Stimulated activated CD8-positive, alpha-beta memory T cell treated with anti-CD3 and anti-CD28 coated beads, Interleukin-12 subunit alpha, Interleukin-12 subunit beta, amount 100 ng/mL, for 4 hours (primary cell): Measurements from ENCODE around the gene MEP1A.
"Not testable (repeated sequence)": the region's sequence is repeated elsewhere in the genome, so short reads cannot be mapped to it uniquely, and the experiment has no call there.

Experiments used
- DNase-seq: peaks from one replicate; pipeline ENCODE4 v3.0.0-alpha.2; 2020; ENCODE audit warnings: low read depth

Gene MEP1A, protein sequence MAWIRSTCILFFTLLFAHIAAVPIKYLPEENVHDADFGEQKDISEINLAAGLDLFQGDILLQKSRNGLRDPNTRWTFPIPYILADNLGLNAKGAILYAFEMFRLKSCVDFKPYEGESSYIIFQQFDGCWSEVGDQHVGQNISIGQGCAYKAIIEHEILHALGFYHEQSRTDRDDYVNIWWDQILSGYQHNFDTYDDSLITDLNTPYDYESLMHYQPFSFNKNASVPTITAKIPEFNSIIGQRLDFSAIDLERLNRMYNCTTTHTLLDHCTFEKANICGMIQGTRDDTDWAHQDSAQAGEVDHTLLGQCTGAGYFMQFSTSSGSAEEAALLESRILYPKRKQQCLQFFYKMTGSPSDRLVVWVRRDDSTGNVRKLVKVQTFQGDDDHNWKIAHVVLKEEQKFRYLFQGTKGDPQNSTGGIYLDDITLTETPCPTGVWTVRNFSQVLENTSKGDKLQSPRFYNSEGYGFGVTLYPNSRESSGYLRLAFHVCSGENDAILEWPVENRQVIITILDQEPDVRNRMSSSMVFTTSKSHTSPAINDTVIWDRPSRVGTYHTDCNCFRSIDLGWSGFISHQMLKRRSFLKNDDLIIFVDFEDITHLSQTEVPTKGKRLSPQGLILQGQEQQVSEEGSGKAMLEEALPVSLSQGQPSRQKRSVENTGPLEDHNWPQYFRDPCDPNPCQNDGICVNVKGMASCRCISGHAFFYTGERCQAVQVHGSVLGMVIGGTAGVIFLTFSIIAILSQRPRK

DNA sequence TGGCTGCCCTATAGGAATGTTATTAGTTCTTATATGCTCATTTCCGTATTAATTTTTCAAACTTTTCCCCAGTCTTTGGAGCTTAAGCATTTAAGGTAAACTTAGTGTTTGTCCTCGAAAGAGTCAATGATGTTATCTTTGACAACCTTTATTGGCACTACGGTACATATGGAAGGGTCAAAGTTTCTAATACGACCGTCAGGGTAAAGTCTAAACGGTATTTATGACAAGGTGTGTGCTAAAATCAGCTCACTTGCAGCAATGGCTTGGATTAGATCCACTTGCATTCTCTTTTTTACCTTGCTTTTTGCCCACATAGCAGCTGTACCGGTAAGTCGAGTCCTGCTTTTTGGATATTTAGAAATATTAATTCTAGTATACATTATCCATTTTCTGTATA, at the start of gene MEP1A:
TSS of gene MEP1A (plus strand) at position 252 of the 400 bp plus-strand sequence. CDS start at position 262, 10 bp downstream.
- DNase-seq, result no peak

DNA sequence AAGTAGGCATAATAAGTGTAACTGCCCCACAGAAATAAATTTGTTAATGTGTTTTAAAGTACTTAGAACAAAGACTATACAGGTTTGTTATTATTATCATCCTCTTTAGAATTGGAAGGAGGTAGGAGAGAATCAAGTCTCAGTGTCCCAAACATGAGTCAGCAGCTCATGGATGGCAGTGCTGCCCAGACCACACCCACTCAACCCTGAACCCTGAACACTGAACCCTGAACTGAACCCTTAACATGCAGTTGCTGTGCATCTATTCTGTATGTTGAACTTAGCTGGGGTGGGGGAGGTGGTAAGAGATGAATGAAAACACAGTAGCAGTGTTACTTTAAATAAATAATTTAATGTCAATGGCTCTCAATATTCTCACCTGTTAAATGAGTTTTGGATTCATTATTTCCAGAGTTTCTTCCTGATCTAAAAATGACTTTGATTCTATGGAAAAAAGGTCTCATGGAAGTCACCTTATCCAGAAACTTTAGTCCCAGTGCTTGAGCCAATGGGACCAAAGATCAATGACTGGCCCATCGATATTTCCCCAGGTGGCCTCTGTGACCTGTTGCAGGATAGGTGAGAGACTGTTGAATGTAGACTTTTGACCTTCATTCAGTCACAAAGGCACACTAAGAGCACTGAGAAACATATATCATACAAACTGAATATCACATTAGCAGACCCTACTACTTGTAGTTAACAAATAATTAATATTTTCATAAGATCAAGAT, 49.6 kb upstream of the MEP1A start:
- no peak for DNase-seq

DNA sequence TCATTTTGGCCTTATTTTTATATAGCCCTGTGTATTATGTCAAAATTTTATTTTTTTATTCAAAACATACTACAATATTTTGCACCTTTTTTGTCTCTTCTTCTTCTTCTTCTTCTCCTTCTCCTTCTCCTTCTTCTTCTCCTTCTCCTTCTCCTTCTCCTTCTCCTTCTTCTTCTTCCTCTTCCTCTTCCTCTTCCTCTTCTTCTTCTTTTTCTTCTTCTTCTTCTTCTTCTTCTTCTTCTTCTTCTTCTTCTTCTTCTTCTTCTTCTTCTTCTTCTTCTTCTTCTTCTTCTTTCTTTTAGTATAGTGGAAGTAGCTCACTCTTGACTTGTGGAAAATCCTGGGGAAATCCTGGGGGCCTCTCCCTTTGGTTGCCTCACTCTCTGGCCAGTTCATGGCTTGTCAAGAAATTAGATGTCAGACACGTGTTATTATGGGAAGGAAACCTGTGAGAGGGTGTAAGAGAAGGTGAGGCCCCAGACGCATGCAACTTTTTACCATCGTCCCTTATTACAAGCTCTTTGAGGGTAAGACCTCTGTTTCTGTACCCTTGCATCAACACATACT, 48.9 kb upstream of the MEP1A start:
- DNase-seq, result not testable (repeated sequence)

DNA sequence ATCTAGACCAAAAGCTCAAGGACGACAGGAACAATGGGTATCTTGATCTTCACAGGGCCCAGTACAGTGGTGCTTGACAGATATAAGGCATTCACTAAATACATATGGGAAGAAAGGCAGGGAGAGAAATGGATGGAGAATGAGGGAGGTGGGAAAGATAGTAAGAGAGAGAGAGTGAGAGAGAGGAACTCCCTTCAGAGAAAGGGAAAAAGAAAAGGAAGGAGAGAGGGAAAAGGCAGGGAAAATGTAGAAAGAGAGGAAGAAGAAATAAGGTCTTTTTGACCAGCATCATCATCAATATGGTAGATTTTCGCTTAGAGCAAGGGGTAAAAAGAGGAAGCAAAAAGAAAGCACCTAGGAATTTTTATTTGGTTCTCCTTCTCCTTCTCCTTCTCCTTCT, 47.2 kb upstream of the MEP1A start:
- DNase-seq, result no peak

DNA sequence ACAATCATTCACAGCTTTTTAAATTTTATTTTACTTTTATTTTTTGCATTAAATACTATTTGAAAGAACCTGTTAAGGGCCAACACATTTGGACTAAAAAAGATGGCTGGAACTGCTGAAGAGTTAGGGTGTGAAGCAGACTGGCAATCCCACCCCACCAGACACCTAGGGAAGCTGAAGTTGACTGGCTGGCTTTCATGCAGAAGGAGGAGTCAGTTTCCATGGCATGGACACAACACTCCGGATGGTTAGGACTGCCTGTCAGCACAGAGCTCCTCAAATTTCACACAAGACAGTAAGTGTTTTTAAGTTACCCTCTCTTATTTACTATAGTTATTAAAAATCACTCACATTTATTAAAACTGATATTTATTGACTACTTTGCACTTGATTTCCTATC, 46.5 kb upstream of the MEP1A start, which contains the start of gene ANKRD66:
TSS of gene ANKRD66 (plus strand) at position 238 of the 400 bp plus-strand sequence. CDS start 5,016 bp downstream, outside the sequence.
- no peak for DNase-seq

DNA sequence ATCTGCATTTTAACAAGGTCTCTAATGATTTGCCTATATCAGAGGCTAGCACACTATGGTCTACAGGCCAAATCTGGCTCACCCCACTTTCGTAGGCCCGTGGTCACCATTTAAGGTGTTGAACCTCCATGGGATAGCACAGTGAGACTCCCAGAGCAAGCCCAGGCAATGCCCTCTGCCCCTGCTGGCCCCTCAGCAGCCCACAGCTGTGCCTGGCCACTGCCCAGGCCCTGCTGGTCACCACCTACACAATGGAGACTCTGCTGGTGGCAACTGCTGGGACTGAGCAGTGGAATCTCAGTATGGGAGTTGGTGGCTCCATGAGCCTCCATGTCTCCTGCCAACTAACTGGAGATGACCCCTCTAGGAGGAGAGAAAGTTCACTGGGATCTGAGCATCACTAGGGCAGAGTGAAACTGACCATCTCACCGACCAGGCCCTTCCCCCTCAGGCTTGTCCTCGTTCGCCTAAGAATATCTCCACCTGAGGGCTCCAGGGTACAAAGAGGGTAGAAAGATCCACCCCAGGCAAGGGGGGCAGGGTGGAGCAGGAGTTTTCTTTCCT, 44.2 kb upstream of the MEP1A start:
- DNase-seq, result no peak

DNA sequence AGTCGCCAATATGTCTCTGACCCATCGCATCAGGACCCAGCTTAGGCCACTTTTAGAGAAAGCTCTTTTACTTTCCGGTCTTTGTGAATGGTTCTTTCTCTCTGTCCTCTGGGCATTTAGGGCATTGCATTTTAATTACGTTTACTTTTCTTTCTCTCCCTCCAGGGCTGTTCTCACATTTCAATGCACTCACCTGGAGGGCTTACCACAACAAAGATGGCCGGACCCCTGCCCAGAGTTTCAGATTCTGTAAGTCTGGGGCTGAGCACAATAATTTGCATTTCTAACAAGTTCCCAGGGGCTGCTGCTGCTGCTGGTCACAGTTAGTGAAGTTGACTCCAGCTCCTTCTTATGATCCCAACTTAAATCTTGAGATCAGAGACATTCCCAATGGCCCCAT, 43.5 kb upstream of the MEP1A start:
- DNase-seq, result no peak

DNA sequence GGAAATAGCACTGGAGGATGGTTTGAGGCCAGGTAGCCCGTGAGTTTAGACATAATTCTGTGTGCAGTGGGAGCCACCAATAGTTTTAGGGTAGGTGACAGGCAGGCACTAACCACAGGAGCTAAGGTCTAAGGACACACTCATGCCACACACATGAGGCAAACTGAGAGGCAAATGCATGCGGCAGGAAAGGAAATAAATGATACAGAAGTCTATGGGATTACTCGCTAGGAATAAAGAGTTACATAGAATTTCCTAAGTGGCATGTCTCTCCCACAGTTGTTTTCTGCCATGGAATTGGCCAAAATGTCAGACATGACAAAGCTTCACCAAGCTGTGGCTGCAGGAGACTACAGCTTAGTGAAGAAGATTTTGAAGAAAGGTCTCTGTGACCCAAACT, 41.5 kb upstream of the MEP1A start:
- no peak for DNase-seq

DNA sequence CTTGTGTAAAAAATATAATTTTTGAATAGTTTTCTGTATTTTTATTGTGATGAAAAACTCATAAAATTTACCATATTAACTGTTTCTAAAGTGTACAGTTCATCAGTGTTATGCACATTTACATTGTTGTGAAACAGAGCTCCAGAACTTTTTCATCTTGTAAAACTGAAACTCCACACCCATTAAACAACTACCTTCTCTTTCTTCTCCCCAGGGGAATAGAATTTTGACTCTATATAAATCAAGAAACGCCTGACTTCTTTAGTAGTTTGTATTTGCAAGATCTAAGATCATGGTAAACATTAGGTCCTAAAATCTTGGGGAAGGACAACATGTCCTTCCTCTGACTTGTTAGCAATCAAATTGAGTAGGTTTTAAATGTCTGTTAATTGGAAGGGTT, 37.3 kb upstream of the MEP1A start:
- no peak for DNase-seq

DNA sequence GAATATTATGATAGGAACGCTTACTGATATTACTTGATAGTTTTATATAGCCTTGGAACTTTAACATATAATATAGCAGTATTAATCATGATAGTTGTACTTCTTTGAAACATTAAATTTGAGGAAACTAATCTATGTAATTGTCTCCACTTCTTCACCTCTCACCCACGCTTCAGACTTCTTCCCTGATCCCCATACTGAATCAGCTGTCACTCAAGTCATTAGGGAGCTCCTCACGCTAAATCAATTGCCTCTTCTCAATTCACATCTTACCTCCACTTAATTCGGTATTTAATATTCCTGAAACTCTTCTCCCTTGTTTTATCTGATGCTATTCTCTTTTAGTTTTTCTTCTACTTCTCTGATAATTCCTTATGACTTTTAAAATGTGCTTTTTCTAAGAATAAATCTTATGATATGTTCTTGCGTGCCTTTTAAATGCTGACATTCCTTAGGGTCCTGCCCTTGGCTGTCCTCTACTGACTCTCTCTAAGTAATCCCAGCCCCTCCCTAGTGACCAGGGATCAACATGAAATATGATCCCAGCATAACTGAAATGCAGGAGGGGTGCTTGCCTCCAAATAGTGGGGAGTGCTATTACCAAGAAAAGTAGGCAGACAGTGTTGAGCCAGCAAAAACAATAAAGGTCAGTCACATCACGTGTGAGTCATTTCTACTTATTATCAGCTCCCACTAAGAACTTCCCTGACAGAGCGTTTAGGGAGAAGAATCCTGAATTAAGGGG, 36.5 kb upstream of the MEP1A start:
- no peak for DNase-seq

DNA sequence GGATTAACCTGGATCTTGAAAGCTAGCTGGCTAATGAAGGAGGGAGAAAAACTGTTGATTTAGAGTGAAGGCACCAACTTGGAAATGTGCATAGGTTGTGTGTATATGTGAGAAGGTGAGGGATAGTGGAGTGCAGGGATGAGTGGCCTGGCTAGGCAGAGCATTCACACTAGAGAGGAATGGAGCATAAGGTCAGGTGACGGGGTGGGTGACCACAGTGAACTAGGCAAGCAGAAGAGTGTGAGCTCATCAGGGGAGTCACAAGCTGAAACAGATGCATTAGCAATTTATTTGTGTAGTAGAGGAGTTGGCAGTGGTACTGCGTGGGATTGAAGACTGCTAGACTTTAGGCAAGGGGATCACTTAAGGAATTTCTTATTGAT, 36.0 kb upstream of the MEP1A start:
- no peak for DNase-seq

DNA sequence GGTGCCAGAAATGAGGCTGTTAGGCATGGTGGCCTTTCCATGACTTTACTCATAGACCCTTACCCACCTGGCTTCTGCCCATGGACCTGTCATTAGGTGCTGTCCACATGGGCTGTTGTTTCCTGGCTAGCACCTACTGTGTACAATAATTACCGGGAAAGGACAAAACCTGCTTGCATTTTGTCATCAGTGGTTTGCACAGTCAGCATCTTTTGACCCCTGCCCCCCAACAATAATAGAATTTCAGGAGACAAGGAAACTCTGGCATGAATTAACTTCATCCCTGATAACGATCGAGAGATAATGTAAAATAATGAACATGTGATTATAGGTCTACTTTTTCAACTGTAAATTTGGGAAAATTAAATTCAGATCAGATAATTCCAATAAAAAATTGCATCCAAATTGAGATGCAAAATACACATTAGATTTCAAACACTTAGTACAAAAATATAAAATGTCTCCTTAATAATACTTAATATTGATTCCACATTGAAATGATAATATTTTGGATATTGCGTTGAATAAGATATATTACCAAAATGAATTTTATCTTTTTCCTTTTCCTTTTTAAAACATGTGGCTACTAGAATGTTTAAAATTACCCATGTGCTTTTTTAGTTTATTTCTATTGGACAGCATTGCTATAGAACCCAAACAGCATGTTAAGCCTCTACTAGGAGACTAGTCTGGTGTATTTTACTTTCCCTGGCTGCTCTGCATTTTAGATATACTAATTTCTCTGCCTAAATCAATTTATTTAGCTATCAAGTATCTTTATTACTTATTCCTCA, 34.0 kb upstream of the MEP1A start:
- no peak for DNase-seq

DNA sequence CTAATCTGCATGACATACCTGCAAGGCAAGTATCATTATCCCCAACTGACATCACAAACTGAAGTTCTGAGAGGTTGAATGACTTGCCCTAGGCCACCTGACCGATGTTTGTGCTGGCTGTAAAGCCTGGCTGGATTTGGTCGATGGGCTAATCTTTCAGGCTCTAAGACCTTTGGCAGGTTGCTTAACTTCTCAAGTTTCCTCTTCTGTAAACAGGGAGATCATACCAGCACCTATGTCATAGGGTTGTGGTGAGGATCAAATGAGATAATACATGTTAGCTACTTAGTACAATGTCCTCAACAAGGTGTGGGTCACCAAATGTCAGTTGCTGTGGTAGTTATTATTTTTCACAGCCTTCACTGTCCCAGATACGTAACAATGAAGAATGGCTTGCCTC, 32.3 kb upstream of the MEP1A start:
- DNase-seq, result no peak

DNA sequence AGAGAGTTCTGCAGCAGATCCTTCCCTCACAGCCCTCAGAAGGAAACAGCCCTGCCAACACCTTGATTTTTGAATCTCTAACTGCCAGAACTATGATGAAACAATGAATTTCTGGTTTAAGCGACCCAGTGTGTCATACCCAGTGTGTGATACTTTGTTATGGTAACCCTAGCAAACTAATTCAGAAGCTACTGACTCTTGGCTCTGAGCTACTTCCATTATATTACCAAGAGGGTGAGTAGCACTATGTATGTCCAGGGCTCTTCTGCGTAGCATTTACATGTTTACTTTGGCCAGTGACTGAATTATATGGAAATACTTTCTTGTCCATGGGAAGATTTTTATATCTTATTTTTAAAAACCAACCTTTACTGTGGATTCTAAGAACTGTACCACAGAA, 29.7 kb upstream of the MEP1A start:
- DNase-seq, result no peak

DNA sequence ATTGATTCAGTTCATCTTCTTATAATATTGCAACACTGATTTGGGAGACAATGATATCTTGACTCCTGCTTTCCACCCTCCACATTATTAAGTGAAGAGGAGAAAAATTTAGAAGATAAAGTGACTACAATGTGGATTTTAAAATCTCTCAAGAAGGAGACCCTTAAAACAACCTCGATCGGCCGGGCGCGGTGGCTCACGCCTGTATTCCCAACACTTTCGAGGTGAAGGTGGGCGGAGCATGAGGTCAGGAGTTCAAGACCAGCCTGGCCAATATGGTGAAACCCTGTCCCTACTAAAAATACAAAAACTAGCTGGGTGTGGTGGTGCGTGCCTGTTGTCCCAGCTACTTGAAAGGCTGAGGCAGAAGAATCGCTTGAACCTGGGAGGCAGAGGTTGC, 28.9 kb upstream of the MEP1A start:
- not testable (repeated sequence) for DNase-seq

DNA sequence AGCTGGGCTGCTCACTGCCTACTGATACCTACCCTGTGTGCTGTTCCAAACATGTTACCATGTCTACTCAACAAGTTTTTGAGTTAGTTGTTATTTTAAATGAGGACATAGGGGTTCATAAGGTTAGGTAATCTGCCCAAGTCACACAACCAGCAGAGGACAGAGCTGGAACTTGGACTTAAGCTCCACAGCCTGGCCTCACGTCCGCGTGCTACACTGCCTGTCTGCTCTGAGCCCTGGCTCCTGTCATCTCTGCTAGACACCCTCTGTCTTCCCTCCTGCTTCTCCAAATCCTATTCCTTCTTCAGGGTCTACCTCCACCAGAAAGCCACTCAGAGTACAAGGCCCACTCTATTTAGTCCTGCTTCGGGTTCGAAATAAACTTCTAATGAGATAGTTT, 28.2 kb upstream of the MEP1A start:
- no peak for DNase-seq

DNA sequence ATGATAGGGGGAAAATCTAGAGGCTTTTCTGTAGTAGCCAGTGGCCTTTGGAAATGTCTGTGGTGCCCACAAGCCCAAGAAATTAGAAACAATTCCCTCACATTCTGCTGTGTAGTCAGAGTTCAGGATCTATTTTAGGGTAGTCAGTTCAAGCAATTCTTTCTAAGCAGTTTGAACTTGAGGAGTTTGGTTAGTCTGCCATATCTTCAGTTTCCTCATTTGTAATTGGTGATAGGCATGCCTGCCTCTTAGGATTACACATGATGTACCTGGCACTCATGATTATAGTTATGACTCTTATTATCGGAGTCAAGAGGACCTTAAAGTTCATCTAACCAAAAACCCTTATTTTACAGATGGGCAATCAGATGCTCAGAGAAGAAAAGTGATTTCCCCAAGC, 21.2 kb upstream of the MEP1A start:
- DNase-seq, result no peak

DNA sequence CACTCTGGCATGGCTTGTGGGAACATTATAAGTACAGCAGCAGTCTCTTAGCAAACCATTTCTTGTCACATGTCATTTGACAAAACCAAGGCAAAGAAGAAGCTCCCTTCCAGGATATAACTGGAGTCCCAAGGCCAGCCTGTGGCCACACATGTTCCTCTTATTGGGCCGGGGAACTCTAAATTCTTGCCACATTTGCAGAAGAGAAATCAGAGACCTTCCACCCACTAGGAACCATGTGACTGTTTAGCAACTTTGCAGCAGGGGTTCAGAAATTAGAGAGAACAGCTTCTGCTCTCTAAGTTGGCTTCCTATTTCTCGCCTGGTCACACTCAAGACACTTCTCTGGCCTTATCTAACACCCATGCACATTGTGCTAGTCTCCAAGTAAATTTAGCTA, 20.4 kb upstream of the MEP1A start:
- DNase-seq, result no peak

DNA sequence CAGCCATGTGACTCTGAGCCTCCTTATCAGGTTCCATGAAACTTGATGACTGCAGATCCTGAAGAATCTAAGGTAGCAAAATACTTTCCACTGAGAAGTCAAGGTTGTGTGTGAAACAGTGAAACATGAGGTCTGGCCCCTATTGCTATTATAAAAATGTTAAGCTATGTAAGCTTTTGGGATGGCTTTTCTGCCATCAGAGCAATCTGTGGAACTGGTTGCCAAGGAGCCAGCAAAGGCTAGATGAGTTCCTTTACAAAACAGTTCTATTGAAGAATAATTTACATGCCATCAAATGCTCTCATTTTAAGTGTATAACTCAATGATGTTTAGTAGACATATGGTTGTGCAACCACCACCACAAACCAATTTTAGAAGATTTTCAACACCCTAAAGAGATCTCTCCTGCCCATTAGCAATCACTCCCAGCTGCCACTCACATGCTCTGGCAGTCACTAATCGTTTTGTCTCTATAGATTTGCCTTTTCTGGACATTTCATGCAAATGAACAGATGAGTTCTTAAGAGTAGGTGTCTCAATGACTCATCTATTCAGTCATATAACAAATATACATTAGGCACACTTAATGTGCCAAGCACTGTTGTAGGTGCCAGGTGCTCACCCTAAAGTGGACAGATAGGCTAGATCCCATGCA, 19.9 kb upstream of the MEP1A start:
- no peak for DNase-seq

DNA sequence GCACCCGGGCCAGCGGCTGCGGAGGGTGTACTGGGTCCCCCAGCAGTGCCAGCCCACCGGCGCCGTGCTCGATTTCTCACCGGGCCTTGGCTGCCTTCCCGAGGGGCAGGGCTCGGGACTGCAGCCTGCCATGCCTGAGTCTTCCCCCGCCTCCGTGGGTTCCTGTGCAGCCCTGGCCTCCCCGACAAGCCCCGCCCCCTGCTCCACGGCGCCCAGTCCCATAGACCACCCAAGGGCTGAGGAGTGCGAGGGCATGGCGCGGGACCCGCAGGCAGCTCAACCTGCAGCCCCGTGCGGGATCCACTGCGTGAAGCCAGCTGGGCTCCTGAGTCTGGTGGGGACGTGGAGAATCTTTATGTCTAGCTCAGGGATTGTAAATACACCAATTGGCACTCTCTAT, 18.5 kb upstream of the MEP1A start:
- not testable (repeated sequence) for DNase-seq
